Heart left ventricle (tissue), 13 donors: ENCODE data around the gene APOBEC3G.

ENCODE experiments used
- CTCF ChIP-seq, 12 donors: fragments of 200-600 bp; sonication (generic) in 4 of 12; IDR thresholded peaks; one replicate each; pipeline versions ENCODE4 v1.5.0 to v1.8.0; 2018 to 2022; ENCODE audit warnings: antibody characterized with exemption in 12 of 12, mild to moderate bottlenecking in 5 of 12
- POLR2A ChIP-seq, 2 donors: fragments of 450-650 bp; IDR thresholded peaks; one replicate each; pipeline ENCODE4 v1.6.1; 2017; ENCODE audit warnings: antibody characterized with exemption in 2 of 2, mild to moderate bottlenecking in 2 of 2, moderate library complexity in 2 of 2
- donor health status: ischemic (EF 13 %, LVEDD 7.1; RV severe dilation, severe dysfunction).
- donor health status: DM: no; HTN: yes; CAD: no.
- donor health status: DM: no; HTN: no; CAD: no.
- donor health status: ischemic (EF 25% LVEDD 6.9; RV normal size, moderate dysfunction).
- donor health status: ischemic (EF 25% LVEDD 5.7; RV mildly dilated, moderate dysfunction).
- donor health status: ischemic (EF 35%, LVEDD 5.7; RV mildly dilated, moderate dysfunction).
- donor health status: nonischemic (EF 11% LVEDD 7.7; RV severe dilation, severe dysfunction).
- donor health status: DM: yes; HTN: yes; CAD: no.
- donor health status: PGD.
- donor health status: ischemic (EF 29% LVEDD 5.4; RV normal size, mild dysfunction).
- donor health status: nonischemic (EF 23%, LVEDD 6.1; RV moderate dilation, normal function).

GRCh38 chr22:39135092-39135896 lies 58.2 kb downstream of the APOBEC3G start:
- TF ChIP-seq CTCF (IDR thresholded peaks at IDR 0.05), result peak in 11 of 12 donors; percentile 24 to 67 (median 44)
- no peak for TF ChIP-seq POLR2A (IDR thresholded peaks at IDR 0.05)
